HL-60/S4 treated with retinoic acid at 250 ng/mL for 4 days and 3 days (cell line): Measurements from ENCODE around the gene DHX32.

Source experiments
- in situ Hi-C: fragments of 300-500 bp; cut with MboI; formaldehyde crosslinking; loops from 2 replicates; pipeline ENCODE4 v1.7.0; 2022; ENCODE audit warnings: low sequenced_read_pairs

DHX32 gene

DNA sequence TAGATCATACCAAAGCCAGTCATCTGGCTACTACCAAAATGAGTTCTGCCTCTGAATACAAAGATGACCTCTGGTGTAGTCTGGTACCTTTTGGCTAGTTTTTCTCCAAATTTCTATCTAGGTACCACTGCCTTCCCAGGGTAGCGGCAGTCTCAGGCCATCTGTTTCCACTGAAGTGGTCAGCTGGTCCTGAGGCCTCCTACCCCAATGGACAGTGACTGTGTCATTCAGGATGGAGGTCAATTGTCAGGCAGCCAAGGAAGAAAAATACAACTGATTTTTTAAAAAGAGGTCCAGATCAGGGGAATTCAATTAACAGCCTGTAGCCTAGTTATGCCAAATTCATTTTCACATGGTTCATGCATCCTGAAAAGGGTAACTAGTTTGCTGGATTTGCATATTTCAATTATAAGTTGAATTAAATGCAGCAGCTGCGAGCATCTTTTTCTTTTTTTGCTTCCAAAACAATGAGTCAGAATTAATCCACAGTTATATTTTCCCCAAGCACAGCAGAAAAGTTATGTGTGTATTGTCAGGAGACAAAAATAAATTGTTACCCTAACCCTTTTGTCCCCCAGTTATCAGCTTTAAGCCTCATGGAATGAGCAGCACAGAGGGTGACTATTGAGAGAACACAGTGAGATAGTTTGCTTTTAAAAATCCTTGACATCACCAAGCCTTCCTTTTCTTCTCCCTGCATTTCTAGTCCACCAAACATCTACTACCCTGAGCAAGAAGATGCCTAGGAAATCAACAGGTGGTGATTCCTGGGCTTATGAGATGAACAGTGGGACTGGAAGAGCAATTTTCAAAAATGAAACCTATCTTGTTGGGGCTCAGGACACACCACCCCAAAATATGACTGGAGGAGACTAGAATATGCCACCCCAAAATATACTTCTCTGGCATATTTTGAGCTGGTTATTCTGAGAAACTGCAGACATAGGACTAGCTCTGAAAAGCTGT lies 30.0 kb downstream of the DHX32 start:
- in situ Hi-C loops, result no loop called here

DNA sequence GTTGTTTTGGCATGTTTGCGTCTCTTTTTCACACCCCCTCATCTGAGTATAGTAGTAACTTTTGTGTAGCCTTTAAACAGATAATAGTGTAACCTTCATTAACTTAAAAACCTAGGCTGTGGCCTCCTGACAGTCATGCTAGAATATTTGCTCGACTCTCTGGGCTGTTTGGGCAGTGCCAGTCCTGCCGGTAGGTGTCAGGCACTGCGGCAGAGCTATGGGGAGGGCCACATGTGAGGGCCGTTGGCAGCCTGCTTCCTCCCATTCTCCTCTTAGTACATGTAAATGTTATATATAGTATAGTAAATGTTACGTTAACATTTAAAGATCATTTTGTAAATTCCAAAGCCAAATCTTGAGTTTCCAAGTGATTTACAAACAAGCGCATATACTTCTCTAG lies 31.6 kb downstream of the DHX32 start:
- in situ Hi-C loops, result no loop called here

DNA sequence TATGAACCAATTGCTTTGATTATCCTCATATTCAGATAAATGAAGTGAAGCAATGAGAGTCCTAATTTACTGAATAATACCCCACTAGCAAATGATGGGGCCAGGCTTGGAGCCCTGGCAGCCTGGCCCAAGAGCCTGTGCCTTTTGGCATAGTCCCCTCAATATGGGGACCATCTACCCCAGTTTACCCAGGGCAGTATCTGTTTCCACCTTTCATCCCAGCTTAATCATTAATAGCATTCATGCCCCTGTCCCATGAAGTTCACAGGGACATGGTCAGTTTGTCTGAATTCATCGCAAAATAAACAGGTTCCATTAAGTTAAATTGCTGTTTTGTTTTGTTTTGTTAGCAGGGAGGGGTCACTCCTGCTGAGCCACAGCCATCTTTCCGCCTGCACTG lies 32.2 kb downstream of the DHX32 start:
- in situ Hi-C loops, result no loop called here

DNA sequence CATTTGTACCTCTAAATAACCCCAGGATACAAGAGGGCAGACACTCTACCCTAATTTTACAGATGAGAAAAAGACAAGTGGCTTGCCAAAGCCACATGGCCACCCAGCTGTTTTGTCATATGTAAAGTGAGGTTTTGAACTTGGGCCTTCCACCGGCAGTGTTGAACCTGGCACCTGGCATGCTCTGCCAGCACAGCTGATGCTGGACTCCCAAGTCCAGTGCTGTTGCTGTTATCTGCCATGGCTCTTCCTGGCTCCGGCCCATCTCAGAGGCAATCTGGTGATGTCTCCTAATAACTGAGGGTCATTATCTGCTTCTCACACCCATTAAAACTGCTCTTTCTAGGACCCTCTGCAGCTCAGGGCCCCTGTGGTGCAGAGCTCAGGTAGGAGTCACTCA lies 32.7 kb downstream of the DHX32 start:
- in situ Hi-C loops, result no loop called here

DNA sequence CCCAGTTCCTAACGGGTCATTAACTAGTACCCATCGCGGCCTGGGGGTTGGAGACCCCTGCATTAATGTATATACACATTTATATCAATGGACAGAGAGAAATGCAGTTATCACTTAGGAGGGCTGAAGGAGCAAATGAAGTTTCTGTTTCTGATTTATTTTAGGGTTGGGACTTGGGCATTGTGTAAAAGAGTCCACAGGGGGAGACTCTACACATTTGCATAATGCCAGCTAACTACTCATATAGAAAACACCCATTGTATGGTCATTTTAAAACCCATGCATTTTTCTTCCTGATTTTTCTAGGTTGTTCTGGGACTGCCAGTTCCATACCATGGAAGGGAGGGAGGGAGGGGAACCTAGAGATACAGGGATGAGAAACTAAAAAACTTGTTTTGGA lies 34.2 kb downstream of the DHX32 start:
- in situ Hi-C loops, result no loop called here

DNA sequence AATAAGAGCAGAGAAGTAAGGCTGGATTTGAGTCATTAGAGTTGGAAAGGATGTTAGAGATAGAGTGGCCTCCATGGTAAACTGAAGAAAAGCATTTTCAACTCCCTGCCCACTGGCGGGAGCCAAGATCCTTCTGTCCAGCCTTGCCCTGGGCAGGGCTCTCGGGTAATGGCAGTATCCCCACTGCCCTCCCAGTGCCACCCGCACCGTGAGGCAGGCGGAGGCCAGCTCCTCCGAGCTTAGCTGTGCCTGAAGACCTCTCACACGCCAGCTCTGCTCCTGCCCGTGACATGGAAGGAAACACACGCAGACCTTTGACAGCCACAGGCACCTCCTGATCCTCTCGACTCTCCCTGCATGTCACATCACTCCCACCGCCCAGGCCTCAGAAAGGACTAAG lies 35.5 kb downstream of the DHX32 start:
- in situ Hi-C loops, result no loop called here

DNA sequence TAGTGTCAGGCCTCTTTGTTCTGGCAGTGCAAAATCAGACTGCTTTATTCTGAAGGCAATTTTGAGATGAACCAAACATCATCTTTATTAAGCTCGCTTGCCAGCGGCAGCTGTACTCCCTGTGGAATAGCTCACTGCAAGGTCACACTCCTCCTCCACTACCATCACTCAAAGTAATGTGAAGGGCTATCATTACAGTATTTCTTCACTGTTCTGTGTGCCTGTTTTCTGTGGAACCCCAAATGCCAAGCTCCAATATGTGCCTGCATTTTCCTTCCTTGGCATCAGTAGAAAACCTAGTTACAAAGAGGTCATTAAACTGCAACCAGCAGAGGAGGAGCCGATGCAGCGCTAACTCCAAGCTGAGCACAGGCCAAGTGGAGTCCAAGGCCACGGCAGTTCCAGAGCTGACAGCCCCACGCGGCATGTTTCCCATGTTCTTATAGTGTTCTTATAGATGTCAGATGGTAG lies 36.3 kb downstream of the DHX32 start:
- in situ Hi-C loops, result no loop called here

DNA sequence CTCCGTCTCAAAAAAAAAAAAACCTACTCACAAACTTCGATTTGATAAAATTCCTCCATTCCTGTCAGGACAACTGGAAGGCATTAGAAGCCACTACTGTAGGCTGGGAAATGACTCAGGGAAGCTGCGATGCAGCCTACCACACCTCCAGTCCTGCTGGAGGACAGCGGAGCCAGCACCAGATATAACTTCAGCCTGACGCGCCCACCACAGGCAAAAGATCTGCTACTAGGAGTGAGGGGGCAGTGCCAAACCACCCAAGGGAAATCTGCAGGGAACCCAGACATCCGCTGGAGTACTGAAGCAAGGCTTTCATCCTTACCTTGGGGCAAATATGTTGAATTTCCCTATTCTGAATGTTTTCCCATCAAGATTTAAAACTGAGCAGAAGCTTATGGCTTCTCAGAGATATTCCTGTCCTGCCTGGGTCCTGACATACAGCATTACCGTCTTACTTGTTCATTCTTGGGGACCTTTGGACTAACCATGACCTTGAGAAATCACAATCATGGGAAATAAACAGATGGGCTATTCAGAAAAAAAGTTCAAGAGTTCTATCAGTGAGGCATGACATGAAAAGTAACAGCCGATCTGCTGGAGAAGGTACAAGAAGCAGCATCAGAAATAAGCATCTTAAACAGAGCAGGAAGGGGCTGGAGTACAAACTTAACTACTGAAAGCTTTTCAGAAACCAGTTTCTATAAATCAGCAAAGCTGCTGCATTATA lies 37.3 kb downstream of the DHX32 start:
- in situ Hi-C loops, result no loop called here

DNA sequence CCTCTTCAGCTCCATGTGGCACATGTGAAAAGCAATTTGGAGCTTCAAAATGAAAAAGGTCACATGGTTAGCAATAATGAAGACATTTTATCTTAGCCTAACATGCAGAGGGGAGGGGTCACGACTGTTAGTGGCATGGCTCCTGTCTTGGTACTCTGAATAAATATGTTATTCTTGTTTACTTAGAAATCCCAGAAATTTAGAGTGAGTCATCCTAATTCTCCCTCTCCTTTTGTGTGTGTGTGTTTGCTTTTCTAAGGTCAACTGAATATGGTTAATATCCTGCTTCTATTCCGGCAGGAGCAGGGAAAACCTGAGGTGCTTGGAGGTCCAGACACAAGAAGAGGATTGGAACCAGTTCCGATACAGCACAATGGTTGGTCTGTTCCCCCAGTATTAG lies 40.1 kb downstream of the DHX32 start:
- in situ Hi-C loops, result no loop called here

DNA sequence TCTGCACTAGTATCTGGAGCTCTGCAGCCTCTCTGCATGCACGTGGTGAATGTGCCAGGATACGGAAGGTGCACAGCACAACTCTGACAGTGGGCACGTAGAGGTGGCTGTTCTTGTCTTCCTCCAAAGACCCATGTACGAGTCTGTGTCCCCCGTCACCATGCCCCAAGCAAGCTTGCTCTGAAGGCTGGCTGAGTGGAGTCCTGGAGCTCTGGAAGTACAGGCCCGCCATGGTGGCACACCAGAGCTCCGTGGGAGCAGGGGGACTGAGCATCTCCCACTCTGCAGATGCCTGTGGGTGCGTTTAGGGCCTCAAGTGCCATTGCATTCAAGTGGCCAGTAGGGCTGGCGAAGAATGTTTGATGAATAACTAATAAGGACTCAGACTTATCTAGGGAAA lies 40.7 kb downstream of the DHX32 start:
- in situ Hi-C loops, result no loop called here

DNA sequence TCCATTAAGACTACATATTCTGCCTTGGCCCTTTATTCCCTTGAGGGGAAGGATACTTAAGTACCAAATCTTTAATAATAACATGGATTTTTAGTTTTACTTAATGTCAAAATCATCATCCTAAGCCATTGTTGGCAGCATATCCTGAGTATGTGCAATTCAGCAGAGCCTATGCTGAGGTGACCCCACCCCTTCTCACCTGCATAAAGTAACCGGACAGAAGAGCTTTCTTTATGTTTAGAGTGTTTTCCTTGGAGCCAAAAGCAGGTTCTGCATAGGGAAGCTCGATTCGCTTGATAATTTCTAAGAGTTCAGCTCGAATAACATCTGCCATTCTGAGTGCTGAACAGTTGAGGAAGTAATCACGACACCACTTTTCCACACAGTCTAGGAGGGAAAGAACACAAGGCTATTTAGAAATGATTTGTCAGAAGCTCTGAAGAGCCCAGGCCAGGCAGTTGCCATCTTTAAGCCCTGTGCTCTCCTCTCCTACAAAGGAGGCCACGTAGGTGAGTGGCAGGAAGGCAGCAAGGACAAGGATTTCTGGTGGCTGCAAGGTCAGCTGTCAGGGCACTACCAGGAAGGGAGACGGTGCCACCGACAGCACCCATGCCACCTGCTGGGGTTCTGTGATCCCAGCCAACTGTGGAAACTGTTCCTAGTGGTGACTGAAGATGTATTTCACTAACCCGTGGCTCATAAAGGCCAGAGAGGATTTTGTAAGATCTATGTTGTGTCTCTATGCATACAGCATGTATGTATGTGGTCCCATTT lies 42.1 kb downstream of the DHX32 start:
- in situ Hi-C loops, result no loop called here

DNA sequence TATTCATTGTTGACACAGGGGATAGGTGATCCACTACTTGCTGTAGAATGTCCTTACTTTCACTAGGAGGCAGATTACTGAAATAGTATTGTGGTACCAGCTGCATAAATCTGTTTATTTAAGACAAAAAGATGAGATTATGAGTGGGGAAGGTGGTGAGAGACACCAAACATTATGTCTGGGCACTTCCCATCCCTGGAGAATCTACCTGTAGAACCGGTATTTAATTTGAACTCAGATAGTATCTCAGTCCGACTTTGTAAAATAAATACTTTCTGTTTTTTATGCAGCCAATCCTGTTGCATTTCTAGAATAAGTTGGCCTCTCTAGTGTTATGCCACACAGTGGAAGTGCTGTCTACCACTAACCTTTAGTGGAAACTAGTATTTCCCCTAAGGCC lies 44.3 kb downstream of the DHX32 start:
- in situ Hi-C loops, result no loop called here

DNA sequence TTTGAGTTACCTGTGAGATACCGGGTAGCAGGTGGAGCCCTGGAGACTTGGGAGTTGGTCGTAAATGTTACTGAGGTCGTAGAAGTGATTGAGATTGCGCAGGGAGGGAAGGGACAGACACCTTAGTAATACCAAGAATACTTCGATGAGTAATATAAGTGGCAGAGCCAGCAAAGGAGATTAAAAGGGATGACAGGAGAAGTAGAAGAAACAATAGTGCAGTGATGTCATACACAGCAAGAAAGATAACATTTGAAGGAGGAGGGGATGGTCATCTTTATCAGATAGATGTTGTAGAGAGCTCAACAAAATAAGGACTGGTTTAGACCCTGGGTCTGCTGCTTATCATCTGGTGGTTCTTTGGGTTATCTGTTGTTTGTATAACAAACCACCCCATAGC lies 52.8 kb downstream of the DHX32 start:
- in situ Hi-C loops, result no loop called here

DNA sequence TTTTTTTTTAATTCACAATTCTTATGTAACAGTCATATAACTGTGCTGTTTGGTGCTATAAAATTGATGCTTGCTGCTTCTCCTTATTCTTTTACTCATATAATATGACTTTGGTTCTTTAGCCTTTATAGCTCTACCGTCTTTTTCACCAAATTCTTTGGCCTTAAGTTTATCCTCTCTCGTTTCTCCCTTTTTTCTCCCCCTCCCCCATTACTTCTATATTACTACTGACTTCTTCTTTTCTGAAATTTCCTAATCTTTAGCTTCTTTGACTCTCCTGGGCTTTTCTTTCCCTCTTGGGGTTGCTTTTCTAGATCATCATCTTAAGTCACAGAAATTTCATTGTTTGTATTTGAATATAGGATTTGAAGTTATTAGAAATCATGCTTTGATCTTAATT lies 54.0 kb downstream of the DHX32 start:
- in situ Hi-C loops, result no loop called here

DNA sequence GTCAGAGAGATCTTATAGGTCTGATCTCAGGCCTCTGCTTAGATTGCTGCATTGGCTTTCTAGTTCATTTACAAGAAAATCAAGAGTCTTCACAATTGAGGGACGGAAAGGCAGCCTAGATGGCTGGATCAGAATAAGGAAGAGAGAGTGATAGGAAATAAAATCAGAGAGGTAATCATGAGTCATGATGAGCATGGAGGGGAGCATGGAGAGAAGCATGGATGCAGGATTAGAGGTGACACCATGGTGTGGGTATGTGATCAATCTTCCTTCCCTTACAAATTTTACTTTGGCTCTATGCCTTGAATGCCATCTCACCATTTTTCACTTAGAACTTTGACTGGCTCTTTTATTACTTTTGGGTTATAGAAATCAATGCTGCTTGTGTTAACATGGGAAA lies 56.4 kb downstream of the DHX32 start:
- in situ Hi-C loops, result no loop called here

DNA sequence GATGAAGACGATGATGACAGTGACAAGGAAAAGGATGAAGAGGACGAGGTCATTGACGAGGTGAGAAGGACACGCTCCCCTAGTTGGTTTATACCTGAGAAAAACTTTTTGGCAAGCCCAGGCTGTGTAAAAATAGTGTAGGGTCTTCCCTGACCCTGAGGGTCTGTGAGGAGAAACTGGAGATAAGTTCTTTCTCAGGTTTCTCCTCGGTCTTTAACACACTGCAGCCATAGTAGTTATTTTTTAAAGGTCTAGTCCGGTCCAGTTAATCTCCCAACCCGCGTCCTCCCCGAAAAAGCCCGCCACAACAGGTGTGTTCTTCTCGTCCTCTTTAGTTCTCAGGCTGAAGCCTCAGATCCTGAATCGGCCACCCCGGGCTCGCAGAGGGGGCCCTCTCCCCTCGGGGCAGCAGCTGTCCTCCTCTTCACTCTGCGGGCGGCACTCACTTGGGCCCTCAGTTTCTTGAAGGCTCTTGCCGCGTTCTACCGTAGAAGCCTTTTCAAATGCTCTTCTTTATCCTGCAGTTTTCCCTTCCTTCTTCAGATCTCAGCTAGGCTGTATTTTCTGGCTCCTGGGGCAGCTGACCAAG lies 57.3 kb downstream of the DHX32 start:
- in situ Hi-C loops, result no loop called here

DNA sequence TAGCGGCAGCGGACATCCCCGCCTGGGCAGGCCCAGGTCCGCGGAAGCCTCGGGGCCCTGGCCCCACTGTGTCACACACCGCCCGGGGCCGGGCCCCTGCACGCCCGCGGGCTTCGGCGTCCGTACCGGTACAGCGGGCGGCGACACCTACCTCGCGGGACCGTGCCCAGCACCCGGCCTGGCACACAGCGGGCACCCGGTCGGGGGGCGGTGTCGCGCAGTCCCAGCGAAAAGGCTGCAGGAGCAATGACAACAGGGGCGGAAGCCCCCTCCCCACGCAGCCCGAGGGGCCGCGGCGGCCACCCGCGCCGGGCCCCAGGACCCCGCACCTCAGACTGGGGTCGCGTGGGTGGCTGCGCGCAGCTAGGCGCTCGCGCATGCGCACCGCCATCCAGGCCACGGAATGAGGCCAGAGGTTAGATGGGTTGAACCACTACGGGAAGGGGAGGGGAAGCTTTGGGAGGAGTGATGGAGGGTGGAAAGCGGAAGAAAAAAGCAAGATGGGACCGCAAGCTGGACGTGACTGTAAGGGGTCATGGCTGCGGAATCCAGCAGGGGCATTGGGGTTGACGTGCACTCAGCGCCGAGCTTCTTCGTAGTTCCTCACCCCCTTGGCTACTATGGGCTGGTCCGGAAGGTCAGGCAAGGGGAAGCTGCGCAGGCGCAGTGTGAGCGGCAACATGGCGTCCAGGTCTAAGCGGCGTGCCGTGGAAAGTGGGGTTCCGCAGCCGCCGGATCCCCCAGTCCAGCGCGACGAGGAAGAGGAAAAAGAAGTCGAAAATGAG lies 58.0 kb downstream of the DHX32 start, which contains the start of the genes BCCIP and UROS:
TSS of gene BCCIP (plus strand) at position 669 of the 785 bp plus-strand sequence. CDS start at position 681, 12 bp downstream.
TSS of gene UROS (minus strand) at position 381 of the 785 bp plus-strand sequence. CDS start 6,759 bp downstream, outside the sequence.
- in situ Hi-C loops, result no loop called here

DNA sequence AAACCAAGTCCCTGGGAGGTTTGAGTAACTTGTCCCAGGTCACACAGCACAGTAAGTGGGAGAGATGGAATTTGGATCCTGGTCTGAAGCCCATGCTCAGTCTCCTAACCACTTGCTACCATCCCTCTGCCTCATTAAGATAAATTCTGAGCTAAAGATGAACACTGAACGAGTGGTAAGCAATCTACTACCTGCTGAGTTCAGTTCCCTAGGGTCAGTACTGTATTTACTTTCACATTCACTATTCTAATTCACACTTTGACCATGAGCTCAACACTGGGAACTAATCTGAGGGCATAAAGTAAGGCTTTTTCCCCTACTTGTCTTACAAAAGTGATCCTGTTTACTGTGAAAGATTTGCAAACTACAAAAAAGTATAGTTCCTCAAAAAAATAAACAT lies 60.4 kb downstream of the DHX32 start:
- in situ Hi-C loops, result no loop called here

DNA sequence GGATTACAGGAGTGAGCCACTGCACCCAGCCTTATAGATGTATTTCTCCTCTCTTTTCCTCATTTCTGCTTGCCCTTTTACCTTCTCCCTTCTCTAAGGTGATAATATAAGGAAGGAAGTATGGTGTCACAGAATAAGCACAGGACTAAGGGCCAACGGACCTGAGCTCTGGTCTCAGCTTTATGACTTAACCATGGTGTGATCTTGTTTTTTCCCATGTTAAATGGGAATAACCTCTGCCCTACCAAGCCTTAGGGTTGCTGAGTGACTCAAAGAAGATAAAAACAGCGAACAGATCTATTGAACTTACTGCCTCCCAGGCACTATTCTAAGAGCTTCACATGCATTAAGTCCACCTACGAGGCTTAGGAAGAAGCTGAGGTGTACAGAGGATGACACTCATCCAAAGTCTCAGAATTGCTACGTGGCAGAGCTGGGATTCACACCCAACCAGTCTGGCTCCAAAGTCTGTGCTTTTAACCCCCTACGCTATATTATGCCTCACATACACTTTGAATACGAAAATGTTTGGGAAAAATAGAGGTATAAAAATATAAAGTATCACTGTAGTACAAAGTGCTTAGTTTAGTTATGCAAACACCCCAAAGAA lies 63.6 kb downstream of the DHX32 start:
- in situ Hi-C loops, result no loop called here
